Testis (tissue), 2 donors: ENCODE measurements around the gene KIF26B.

ENCODE experiments used
- POLR2A ChIP-seq: fragments of 450-650 bp; IDR thresholded peaks from one replicate; pipeline ENCODE4 v1.6.1; 2017; ENCODE audit warnings: antibody characterized with exemption, mild to moderate bottlenecking, moderate library complexity
- TF ChIP-seq, protein P1 (sequence below), 3 experiments: fragments of 450-650 bp in 2 of 3; fragments of 200-600 bp in 1 of 3; sonication (generic) in 1 of 3; IDR thresholded peaks; one replicate each; pipeline ENCODE4 v1.5.1; 2016 to 2019; ENCODE audit warnings: antibody characterized with exemption in 3 of 3, mild to moderate bottlenecking in 2 of 3, moderate library complexity in 1 of 3

DNA sequence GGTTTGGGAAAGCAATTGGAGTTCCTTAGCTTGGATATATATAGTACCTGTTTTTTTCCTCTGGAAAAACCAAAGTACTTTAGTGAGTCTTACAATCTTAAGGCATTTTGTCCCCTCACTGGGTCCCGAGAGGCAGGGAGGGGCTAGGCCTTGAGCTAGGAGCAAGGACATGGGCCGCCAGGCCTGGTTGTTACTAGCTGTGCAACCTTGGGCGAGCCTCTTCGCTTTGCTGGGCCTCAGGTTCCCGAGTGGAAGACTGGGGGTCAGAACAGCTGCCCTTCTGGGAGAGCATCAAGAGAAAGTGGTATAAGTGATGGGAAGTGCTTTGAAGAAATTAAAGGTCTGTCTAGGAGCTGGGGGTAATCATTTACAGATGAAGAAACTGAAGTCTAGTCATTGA is 553.2 kb downstream of the KIF26B start:
- TF ChIP-seq, protein P1, sequence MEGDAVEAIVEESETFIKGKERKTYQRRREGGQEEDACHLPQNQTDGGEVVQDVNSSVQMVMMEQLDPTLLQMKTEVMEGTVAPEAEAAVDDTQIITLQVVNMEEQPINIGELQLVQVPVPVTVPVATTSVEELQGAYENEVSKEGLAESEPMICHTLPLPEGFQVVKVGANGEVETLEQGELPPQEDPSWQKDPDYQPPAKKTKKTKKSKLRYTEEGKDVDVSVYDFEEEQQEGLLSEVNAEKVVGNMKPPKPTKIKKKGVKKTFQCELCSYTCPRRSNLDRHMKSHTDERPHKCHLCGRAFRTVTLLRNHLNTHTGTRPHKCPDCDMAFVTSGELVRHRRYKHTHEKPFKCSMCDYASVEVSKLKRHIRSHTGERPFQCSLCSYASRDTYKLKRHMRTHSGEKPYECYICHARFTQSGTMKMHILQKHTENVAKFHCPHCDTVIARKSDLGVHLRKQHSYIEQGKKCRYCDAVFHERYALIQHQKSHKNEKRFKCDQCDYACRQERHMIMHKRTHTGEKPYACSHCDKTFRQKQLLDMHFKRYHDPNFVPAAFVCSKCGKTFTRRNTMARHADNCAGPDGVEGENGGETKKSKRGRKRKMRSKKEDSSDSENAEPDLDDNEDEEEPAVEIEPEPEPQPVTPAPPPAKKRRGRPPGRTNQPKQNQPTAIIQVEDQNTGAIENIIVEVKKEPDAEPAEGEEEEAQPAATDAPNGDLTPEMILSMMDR (IDR thresholded peaks at IDR 0.05) = no peak
- TF ChIP-seq POLR2A = no peak
